OCI-LY1 (cell line): Measurements from ENCODE around the gene DDI1.

Experiments
- H2AFZ ChIP-seq: fragments of 200-600 bp; sonication (generic), shearing (Covaris generic); 2 replicates; pipeline ENCODE4 v1.6.0; 2014; ENCODE audit warnings: antibody characterized with exemption, mild to moderate bottlenecking, low read length
- H3F3A ChIP-seq: fragments of 200-600 bp; sonication (generic), shearing (Covaris generic); 2 replicates; pipeline ENCODE4 v1.6.0; 2014; ENCODE audit warnings: mild to moderate bottlenecking, antibody characterized with exemption, low read length, moderate library complexity; ENCODE audit not compliant: insufficient read depth
- H3K27ac ChIP-seq: fragments of 200-600 bp; sonication (generic); 2 replicates; pipeline ENCODE4 v1.5.1; 2014; ENCODE audit warnings: low read length, mixed run types, mild to moderate bottlenecking, low read depth; ENCODE audit not compliant: poor library complexity, severe bottlenecking
- H3K27me3 ChIP-seq: fragments of 200-600 bp; sonication (generic); 2 replicates; pipeline ENCODE4 v1.6.0; 2014; ENCODE audit warnings: antibody characterized with exemption, mild to moderate bottlenecking, low read length, moderate library complexity; ENCODE audit not compliant: insufficient read depth
- H3K36me3 ChIP-seq: fragments of 200-600 bp; sonication (generic); 2 replicates; pipeline ENCODE4 v1.6.1; 2014; ENCODE audit warnings: mild to moderate bottlenecking, antibody characterized with exemption, low read length, moderate library complexity, mixed read lengths; ENCODE audit not compliant: insufficient read depth
- H3K4me1 ChIP-seq: fragments of 200-600 bp; sonication (generic); 2 replicates; pipeline ENCODE4 v1.5.1; 2014; ENCODE audit warnings: mild to moderate bottlenecking, low read length, moderate library complexity; ENCODE audit not compliant: insufficient read depth, severe bottlenecking
- H3K4me2 ChIP-seq: fragments of 200-600 bp; sonication (generic), shearing (Covaris generic); 2 replicates; pipeline ENCODE4 v1.6.1; 2014; ENCODE audit warnings: low read length
- H3K4me3 ChIP-seq: fragments of 200-600 bp; sonication (generic); 2 replicates; pipeline ENCODE4 v1.5.1; 2014; ENCODE audit warnings: low read length, low read depth, mild to moderate bottlenecking, mixed read lengths; ENCODE audit not compliant: poor library complexity, severe bottlenecking
- H3K79me2 ChIP-seq: fragments of 200-600 bp; shearing (Covaris generic); 2 replicates; pipeline ENCODE4 v1.6.1; 2016; ENCODE audit warnings: mixed run types, low read length, mixed read lengths; ENCODE audit not compliant: insufficient read depth
- H3K9ac ChIP-seq: fragments of 200-600 bp; sonication (generic), shearing (Covaris generic); 2 replicates; pipeline ENCODE4 v1.6.1; 2014; ENCODE audit warnings: mild to moderate bottlenecking, low read length, mixed read lengths
- H3K9me2 ChIP-seq: fragments of 200-600 bp; sonication (generic), shearing (Covaris generic); 2 replicates; pipeline ENCODE4 v1.6.1; 2014; ENCODE audit warnings: low read depth, mild to moderate bottlenecking, low read length, mixed read lengths
- H3K9me3 ChIP-seq: fragments of 200-600 bp; shearing (Covaris generic); 2 replicates; pipeline ENCODE4 v1.6.1; 2014; ENCODE audit warnings: low read length, mixed read lengths
- H4K20me1 ChIP-seq: fragments of 200-600 bp; sonication (generic), shearing (Covaris generic); 2 replicates; pipeline ENCODE4 v1.6.0; 2016; ENCODE audit warnings: mild to moderate bottlenecking, low read length; ENCODE audit not compliant: insufficient read depth
- CTCF ChIP-seq: fragments of 200-600 bp; sonication (generic), shearing (Covaris generic); IDR thresholded peaks from 2 replicates; pipeline ENCODE4 v1.5.1; 2017; ENCODE audit warnings: mild to moderate bottlenecking, antibody characterized with exemption, low read length, moderate library complexity, mixed read lengths
- EZH2 ChIP-seq: fragments of 200-600 bp; sonication (generic), shearing (Covaris generic); IDR thresholded peaks from 2 replicates; pipeline ENCODE4 v1.8.0; 2017; ENCODE audit warnings: borderline replicate concordance, mixed run types, mild to moderate bottlenecking, antibody characterized with exemption, low read length, moderate library complexity, mixed read lengths

The DDI1 gene

GRCh38 chr11:104000798-104001197 is 35.6 kb upstream of the DDI1 start:
- no peaks in the 10 kb centered on the region; the same call in 1 of the 2 replicates for H3K36me3 ChIP-seq
- H3K27me3 ChIP-seq, result no peaks in the 10 kb centered on the region
- no peak overlapping the region for H3K9ac ChIP-seq
- H3K4me2 ChIP-seq, result no peak overlapping the region
- no peaks in the 10 kb centered on the region for H3K4me1 ChIP-seq
- H4K20me1 ChIP-seq, result no peaks in the 10 kb centered on the region
- H2AFZ ChIP-seq, result no peak overlapping the region
- H3K27ac ChIP-seq, result no peak overlapping the region
- no peaks in the 10 kb centered on the region for H3K9me2 ChIP-seq
- H3K9me3 ChIP-seq, result no peaks in the 10 kb centered on the region
- TF ChIP-seq EZH2 (no peak), CTCF (no peak)
- no peak overlapping the region for H3K4me3 ChIP-seq
- H3K79me2 ChIP-seq, result no peaks in the 10 kb centered on the region
- no peaks in the 10 kb centered on the region for H3F3A ChIP-seq

GRCh38 chr11:104001561-104002056 is 34.8 kb upstream of the DDI1 start:
- TF ChIP-seq EZH2, result no peak
- no peak for TF ChIP-seq CTCF
- Histone ChIP-seq H3K4me2 (no peak overlapping the region), H2AFZ (no peak overlapping the region), H3K9ac (no peak overlapping the region), H3F3A (no peaks in the 10 kb centered on the region), H3K9me2 (no peaks in the 10 kb centered on the region), H3K79me2 (no peaks in the 10 kb centered on the region), H3K9me3 (no peaks in the 10 kb centered on the region), H3K27me3 (no peaks in the 10 kb centered on the region), H3K36me3 (no peaks in the 10 kb centered on the region), H3K27ac (no peak overlapping the region), H4K20me1 (no peaks in the 10 kb centered on the region), H3K4me3 (no peak overlapping the region), H3K4me1 (no peaks in the 10 kb centered on the region)

GRCh38 chr11:104003491-104003890 is 32.9 kb upstream of the DDI1 start:
- no peaks in the 10 kb centered on the region for H3K36me3 ChIP-seq
- H3K27ac ChIP-seq, result no peak overlapping the region
- H3K79me2 ChIP-seq, result no peaks in the 10 kb centered on the region
- no peaks in the 10 kb centered on the region for H3F3A ChIP-seq
- no peaks in the 10 kb centered on the region for H3K9me2 ChIP-seq
- H3K27me3 ChIP-seq, result no peaks in the 10 kb centered on the region
- no peaks in the 10 kb centered on the region for H3K9me3 ChIP-seq
- H2AFZ ChIP-seq, result no peak overlapping the region
- no peak overlapping the region for H3K9ac ChIP-seq
- H3K4me1 ChIP-seq, result no peaks in the 10 kb centered on the region
- TF ChIP-seq CTCF, result no peak
- no peak for TF ChIP-seq EZH2
- H4K20me1 ChIP-seq, result no peaks in the 10 kb centered on the region
- no peak overlapping the region for H3K4me2 ChIP-seq
- no peak overlapping the region for H3K4me3 ChIP-seq
